HepG2 (cell line): ENCODE data around the gene SNUPN. TPM values are rescaled to one million over a fixed set of nuclear protein-coding genes. Genes with fewer than 3 reads are reported as not detected.

Experiments used
- ATM ChIP-seq: fragments of 450-650 bp; IDR thresholded peaks from 2 replicates; pipeline ENCODE4 v1.7.1; 2017; ENCODE audit warnings: mild to moderate bottlenecking, borderline replicate concordance
- CHCHD3 ChIP-seq: sonication (generic); formaldehyde crosslinking; IDR thresholded peaks from 2 replicates; pipeline ENCODE4 v1.8.0; 2022; ENCODE audit warnings: mild to moderate bottlenecking, missing genetic modification reagents, moderate library complexity
- HCFC1 ChIP-seq: fragments of 150-350 bp; IDR thresholded peaks from 2 replicates; pipeline ENCODE4 v1.6.1; 2014; ENCODE audit warnings: low read depth, low read length
- HIVEP1 ChIP-seq: sonication (generic); formaldehyde crosslinking; IDR thresholded peaks from 2 replicates; pipeline ENCODE4 v1.4.0; 2020; ENCODE audit warnings: mild to moderate bottlenecking, missing genetic modification reagents
- HNF4G ChIP-seq, 2 experiments: sonication (generic) in 1 of 2; formaldehyde crosslinking in 1 of 2; IDR thresholded peaks; 2 replicates each; pipeline versions ENCODE4 v1.4.0 to v1.6.1; 2011 to 2020; ENCODE audit warnings: borderline replicate concordance in 2 of 2, low read depth in 2 of 2, mild to moderate bottlenecking in 2 of 2, low read length in 1 of 2, missing genetic modification reagents in 1 of 2, moderate library complexity in 1 of 2
- HNRNPH1 ChIP-seq: fragments of 200-400 bp; formaldehyde crosslinking; optimal IDR thresholded peaks from 2 replicates; pipeline ENCODE3; 2017; ENCODE audit warnings: mild to moderate bottlenecking, low read depth, low read length
- HNRNPL ChIP-seq: fragments of 200-400 bp; formaldehyde crosslinking; IDR thresholded peaks from 2 replicates; pipeline ENCODE4 v1.6.1; 2017; ENCODE audit warnings: mild to moderate bottlenecking, low read depth, low read length
- KDM2A ChIP-seq: sonication (generic); formaldehyde crosslinking; IDR thresholded peaks from 2 replicates; pipeline ENCODE4 v1.4.0; 2020; ENCODE audit warnings: low read depth, missing genetic modification reagents, borderline replicate concordance
- NCOA1 ChIP-seq: sonication (generic); formaldehyde crosslinking; IDR thresholded peaks from 2 replicates; pipeline ENCODE4 v1.9.0; 2021; ENCODE audit warnings: missing genetic modification reagents
- RBM39 ChIP-seq: fragments of 200-400 bp; formaldehyde crosslinking; IDR thresholded peaks from one replicate; pipeline ENCODE4 v1.6.1; 2018; ENCODE audit warnings: antibody characterized with exemption, mild to moderate bottlenecking, low read depth, low read length; ENCODE audit not compliant: poor library complexity, severe bottlenecking
- SP5 ChIP-seq: IDR thresholded peaks from 2 replicates; pipeline ENCODE4 v1.6.1; 2016; ENCODE audit warnings: low read depth, borderline replicate concordance
- TCF12 ChIP-seq, 2 experiments: fragments of 450-650 bp in 1 of 2; sonication (generic) in 1 of 2; formaldehyde crosslinking in 1 of 2; IDR thresholded peaks; 2 replicates each; pipeline versions ENCODE4 v1.6.1 to v1.8.0; 2017 to 2022; ENCODE audit warnings: antibody characterized with exemption in 1 of 2, mild to moderate bottlenecking in 1 of 2, missing genetic modification reagents in 1 of 2, moderate library complexity in 1 of 2
- TIGD3 ChIP-seq: sonication (generic); formaldehyde crosslinking; IDR thresholded peaks from 2 replicates; pipeline ENCODE4 v1.5.1; 2020; ENCODE audit warnings: mild to moderate bottlenecking, missing genetic modification reagents, borderline replicate concordance
- TMF1 ChIP-seq: sonication (generic); formaldehyde crosslinking; IDR thresholded peaks from 2 replicates; pipeline ENCODE4 v1.8.1; 2022; ENCODE audit warnings: low read depth, missing genetic modification reagents
- TP53 ChIP-seq: sonication (generic); formaldehyde crosslinking; conservative IDR thresholded peaks from 2 replicates; pipeline ENCODE4 v1.4.0; 2020; ENCODE audit warnings: missing genetic modification reagents
- UBTF ChIP-seq: sonication (generic); formaldehyde crosslinking; IDR thresholded peaks from 2 replicates; pipeline ENCODE4 v1.4.0; 2020; ENCODE audit warnings: mild to moderate bottlenecking, missing genetic modification reagents
- ZBTB20 ChIP-seq: sonication (generic); formaldehyde crosslinking; IDR thresholded peaks from 2 replicates; pipeline ENCODE4 v1.8.1; 2023; ENCODE audit warnings: missing genetic modification reagents, low read depth, mild to moderate bottlenecking, borderline replicate concordance
- ZFP90 ChIP-seq: sonication (generic); formaldehyde crosslinking; IDR thresholded peaks from 2 replicates; pipeline ENCODE4 v1.8.0; 2022; ENCODE audit warnings: missing genetic modification reagents, mild to moderate bottlenecking, inconsistent platforms, borderline replicate concordance
- ZNF230 ChIP-seq: sonication (generic); formaldehyde crosslinking; IDR thresholded peaks from 2 replicates; pipeline ENCODE4 v1.4.0; 2020; ENCODE audit warnings: mild to moderate bottlenecking, missing genetic modification reagents
- ZNF256 ChIP-seq: sonication (generic); formaldehyde crosslinking; conservative IDR thresholded peaks from 2 replicates; pipeline ENCODE4 v1.4.0; 2020; ENCODE audit warnings: missing genetic modification reagents
- ZNF414 ChIP-seq: sonication (generic); formaldehyde crosslinking; IDR thresholded peaks from 2 replicates; pipeline ENCODE4 v1.5.0; 2020; ENCODE audit warnings: missing genetic modification reagents
- ZNF724P ChIP-seq: sonication (generic); formaldehyde crosslinking; IDR thresholded peaks from 2 replicates; pipeline ENCODE4 v1.8.0; 2022; ENCODE audit warnings: missing genetic modification reagents, borderline replicate concordance
- ZNF776 ChIP-seq: sonication (generic); formaldehyde crosslinking; IDR thresholded peaks from 2 replicates; pipeline ENCODE4 v1.4.0; 2020; ENCODE audit warnings: mild to moderate bottlenecking, missing genetic modification reagents
- polyA plus RNA-seq, 8 experiments: library from polyadenylated mRNA; depleted of rRNA in 3 of 8; stranded (reverse) in 7 of 8; unstranded in 1 of 8; fragments of >200 nt; fragmentation: Illumina TruSeq in 4 of 8; extraction: Trizol in 4 of 8; gene quantifications; 2 replicates each; pipeline versions ENCODE4 v1.2.1 to v1.2.3, GENCODE V29; 2011 to 2016; ENCODE audit warnings: low read depth in 4 of 8, missing spikeins in 1 of 8, mixed read lengths in 1 of 8; ENCODE audit not compliant: insufficient read depth in 1 of 8
- total RNA-seq, 5 experiments: library from RNA; depleted of rRNA; stranded (reverse); fragments of >200 nt; fragmentation: Illumina TruSeq; extraction: Trizol; gene quantifications; 2 replicates each; pipeline ENCODE4 v1.2.3, GENCODE V29; 2016; ENCODE audit warnings: low read depth in 1 of 5

SNUPN gene
- total and polyA plus RNA-seq, 2 of the 13 experiments (the other 11 are each of a cell fraction or from before 2014, with no cell fraction given), result 9.0 to 16.4 TPM

- TF ChIP-seq UBTF (CRISPR knock-in tag), result peak; percentile 93
- peak; percentile 85; the same call in 1 of the 2 replicates for TF ChIP-seq ZFP90 (CRISPR knock-in tag)
- peak; percentile 88 for TF ChIP-seq ZNF776 (CRISPR knock-in tag)
- TF ChIP-seq TP53, result peak; percentile 69; the same call in 1 of the 2 replicates
- peak; percentile 98 for TF ChIP-seq KDM2A (CRISPR knock-in tag)
- TF ChIP-seq ZNF724P (CRISPR knock-in tag), result peak; percentile 26; the same call in 1 of the 2 replicates
- no peak for TF ChIP-seq TCF12 (IDR thresholded peaks at IDR 0.05)
- TF ChIP-seq TCF12 (CRISPR knock-in tag; IDR thresholded peaks at IDR 0.05), result 0 out of 2 replicates have a peak, but pooled peaks have one; percentile 17
- TF ChIP-seq TIGD3 (CRISPR knock-in tag), result peak; percentile 77; the same call in 1 of the 2 replicates
- peak; percentile 87; the same call in 1 of the 2 replicates for TF ChIP-seq NCOA1
- peak; percentile 94 for TF ChIP-seq ZNF230
- peak; percentile 94 for TF ChIP-seq ZNF256 (CRISPR knock-in tag)
- TF ChIP-seq TMF1 (CRISPR knock-in tag), result peak; percentile 93
- TF ChIP-seq SP5 (CRISPR knock-in tag), result no peak; the same call in 1 of the 2 replicates
- TF ChIP-seq RBM39, result peak; percentile 94
- TF ChIP-seq CHCHD3 (CRISPR knock-in tag), result peak; percentile 88; the same call in 1 of the 2 replicates
- TF ChIP-seq ZNF414 (CRISPR knock-in tag), result no peak
- no peak for TF ChIP-seq ATM
- TF ChIP-seq HNF4G (IDR thresholded peaks at IDR 0.05; ENCODE audit: borderline replicate concordance, low read depth, low read length), result peak; percentile 14; the same call in 1 of the 2 replicates
- TF ChIP-seq HNF4G (CRISPR knock-in tag; IDR thresholded peaks at IDR 0.05; ENCODE audit: borderline replicate concordance, low read depth), result no peak; the same call in 1 of the 2 replicates
- peak; percentile 17 for TF ChIP-seq HIVEP1 (CRISPR knock-in tag)
- TF ChIP-seq ZBTB20, result peak; percentile 81; the same call in 1 of the 2 replicates
- TF ChIP-seq HNRNPH1, result peak; percentile 95
- 0 out of 2 replicates have a peak, but pooled peaks have one; percentile 2 for TF ChIP-seq HCFC1
- TF ChIP-seq HNRNPL, result peak; percentile 58; the same call in 1 of the 2 replicates
Observed at GRCh38 chr15:75639709-75640482, 14.4 kb upstream of the SNUPN start, which contains the start of gene IMP3 (continued).
